IMR-90 (cell line): ENCODE data around the gene PGS1. TPM values are rescaled to one million over a fixed set of nuclear protein-coding genes. Genes with fewer than 3 reads are reported as not detected.

ENCODE experiments used
- ATAC-seq: fragments of 200-7000 bp; cut with Tn5 transposase; 2 replicates; pipeline ENCODE4 v1.9.1; 2020; ENCODE audit warnings: low read depth, mild to moderate bottlenecking, moderate library complexity
- BruUV-seq: library from RNA; stranded (reverse); fragments of 400-500 nt; replicated peaks from 2 replicates; lab custom pipeline; 2021; lab: Mats Ljungman, UMichigan
- CTCF ChIA-PET: fragments of 300-600 bp; formaldehyde crosslinking; extraction: SDS; loops from one replicate; lab custom pipeline; 2021; ENCODE audit warnings: antibody characterized with exemption; lab: Yijun Ruan, JAX
- POLR2A ChIA-PET: fragments of 300-600 bp; sonication (Branson Sonifier 250); formaldehyde crosslinking; loops from one replicate; lab custom pipeline; 2022; ENCODE audit warnings: antibody characterized with exemption; ENCODE audit not compliant: unreplicated experiment; lab: Charles Lee
- DNase-seq: peaks from one replicate; pipeline ENCODE4 v3.0.0; 2013
- H2AFZ ChIP-seq: replicated peaks from 2 replicates; pipeline ENCODE3; 2013; ENCODE audit warnings: low read length, mild to moderate bottlenecking; ENCODE audit not compliant: poor library complexity
- H2AK5ac ChIP-seq: 2 replicates; pipeline ENCODE4 v1.6.1; 2013; ENCODE audit warnings: low read depth, low read length, inconsistent platforms
- H2AK9ac ChIP-seq: replicated peaks from 2 replicates; pipeline ENCODE3; 2013; ENCODE audit warnings: mild to moderate bottlenecking, low read depth, low read length, moderate library complexity; ENCODE audit not compliant: poor library complexity
- H2BK120ac ChIP-seq: 2 replicates; pipeline ENCODE4 v1.6.1; 2013; ENCODE audit warnings: low read depth, low read length, inconsistent platforms
- H2BK15ac ChIP-seq: 3 replicates; pipeline ENCODE4 v1.6.1; 2013; ENCODE audit warnings: low read depth, low read length, inconsistent platforms
- H2BK20ac ChIP-seq: 2 replicates; pipeline ENCODE4 v1.6.1; 2013; ENCODE audit warnings: low read depth, mild to moderate bottlenecking, inconsistent platforms, low read length, moderate library complexity
- H2BK5ac ChIP-seq: 2 replicates; pipeline ENCODE4 v1.6.1; 2013; ENCODE audit warnings: mild to moderate bottlenecking, low read depth, low read length, inconsistent platforms; ENCODE audit not compliant: poor library complexity, severe bottlenecking
- H3K14ac ChIP-seq: replicated peaks from 2 replicates; pipeline ENCODE4 v1.6.1; 2013; ENCODE audit warnings: low read depth, low read length, inconsistent platforms
- H3K18ac ChIP-seq: 2 replicates; pipeline ENCODE4 v1.6.1; 2013; ENCODE audit warnings: low read depth, low read length, control low read depth
- H3K23ac ChIP-seq: 2 replicates; pipeline ENCODE4 v1.6.1; 2013; ENCODE audit warnings: low read depth, low read length, inconsistent platforms
- H3K27ac ChIP-seq: 2 replicates; pipeline ENCODE4 v1.5.1; 2013; ENCODE audit warnings: mild to moderate bottlenecking, control low read depth, low read length; ENCODE audit not compliant: insufficient read depth
- H3K27me3 ChIP-seq: 2 replicates; pipeline ENCODE4 v1.6.1; 2013; ENCODE audit warnings: low read length; ENCODE audit not compliant: control insufficient read depth, insufficient read depth
- H3K36me3 ChIP-seq: 2 replicates; pipeline ENCODE4 v1.6.1; 2013; ENCODE audit warnings: low read length, mixed read lengths; ENCODE audit not compliant: control insufficient read depth, insufficient read depth
- H3K4ac ChIP-seq: 2 replicates; pipeline ENCODE4 v1.6.1; 2013; ENCODE audit warnings: low read depth, low read length, inconsistent platforms
- H3K4me1 ChIP-seq: 2 replicates; pipeline ENCODE4 v1.6.1; 2013; ENCODE audit warnings: low read length, mixed read lengths; ENCODE audit not compliant: control insufficient read depth, insufficient read depth
- H3K4me2 ChIP-seq: 2 replicates; pipeline ENCODE4 v1.6.1; 2013; ENCODE audit warnings: low read depth, mild to moderate bottlenecking, control low read depth, low read length, moderate library complexity
- H3K4me3 ChIP-seq: 2 replicates; pipeline ENCODE4 v1.5.1; 2013; ENCODE audit warnings: low read depth, mild to moderate bottlenecking, control low read depth, low read length, moderate library complexity; ENCODE audit not compliant: insufficient read depth
- H3K56ac ChIP-seq: 2 replicates; pipeline ENCODE4 v1.6.1; 2013; ENCODE audit warnings: low read length, inconsistent platforms; ENCODE audit not compliant: insufficient read depth; ENCODE audit errors: extremely low read depth
- H3K79me1 ChIP-seq, 2 experiments: 2 replicates each; pipeline ENCODE4 v1.6.1; 2013; ENCODE audit warnings: low read length in 2 of 2, inconsistent platforms in 1 of 2, low read depth in 1 of 2
- H3K9ac ChIP-seq: 2 replicates; pipeline ENCODE4 v1.6.1; 2013; ENCODE audit warnings: low read depth, low read length, control low read depth
- H3K9me1 ChIP-seq: 2 replicates; pipeline ENCODE4 v1.6.1; 2013; ENCODE audit warnings: low read length, inconsistent platforms; ENCODE audit not compliant: insufficient read depth
- H3K9me3 ChIP-seq: 2 replicates; pipeline ENCODE4 v1.6.1; 2013; ENCODE audit warnings: low read length; ENCODE audit not compliant: control insufficient read depth, insufficient read depth
- H4K20me1 ChIP-seq: 2 replicates; pipeline ENCODE4 v1.6.1; 2013; ENCODE audit warnings: low read length, inconsistent platforms; ENCODE audit not compliant: insufficient read depth
- H4K5ac ChIP-seq: 2 replicates; pipeline ENCODE4 v1.6.1; 2013; ENCODE audit warnings: mild to moderate bottlenecking, low read depth, low read length, control low read depth
- H4K8ac ChIP-seq, 2 experiments: 2 replicates each; pipeline ENCODE4 v1.6.1; 2013; ENCODE audit warnings: low read depth in 2 of 2, low read length in 2 of 2, control low read depth in 1 of 2, inconsistent platforms in 1 of 2
- H4K91ac ChIP-seq: 2 replicates; pipeline ENCODE4 v1.6.1; 2013; ENCODE audit warnings: low read depth, low read length, inconsistent platforms; ENCODE audit not compliant: insufficient read depth
- CHD1 ChIP-seq: IDR thresholded peaks from 2 replicates; pipeline ENCODE4 v1.6.1; 2012; ENCODE audit warnings: low read depth, low read length, improper control_type of control experiment
- MAFK ChIP-seq: IDR thresholded peaks from 2 replicates; pipeline ENCODE4 v1.6.1; 2012; ENCODE audit warnings: low read depth, low read length, improper control_type of control experiment
- MXI1 ChIP-seq: IDR thresholded peaks from 2 replicates; pipeline ENCODE4 v1.6.1; 2012; ENCODE audit warnings: low read depth, mild to moderate bottlenecking, low read length, moderate library complexity, borderline replicate concordance
- RCOR1 ChIP-seq: IDR thresholded peaks from 2 replicates; pipeline ENCODE4 v1.6.1; 2012; ENCODE audit warnings: mild to moderate bottlenecking, low read length, improper control_type of control experiment; ENCODE audit not compliant: insufficient replicate concordance
- RFX5 ChIP-seq: IDR thresholded peaks from 2 replicates; pipeline ENCODE4 v1.8.0; 2012; ENCODE audit warnings: low read depth, mild to moderate bottlenecking, low read length, moderate library complexity
- SMC3 ChIP-seq: fragments of 150-350 bp; IDR thresholded peaks from 2 replicates; pipeline ENCODE4 v1.6.1; 2016; ENCODE audit warnings: low read depth, mild to moderate bottlenecking, antibody characterized with exemption, low read length, moderate library complexity
- WGBS, 2 experiments: methylation state at CpG; one replicate each; pipeline versions ENCODE4 v1.1.5 to v1.1.7; 2013; ENCODE audit warnings: missing lambda C conversion rate in 2 of 2; ENCODE audit not compliant: insufficient read length in 1 of 2; ENCODE audit errors: extremely low coverage in 2 of 2; 5-methylcytosine and 5-hydroxymethylcytosine counted together
- dilution Hi-C: fragments of 300-500 bp; cut with HindIII; formaldehyde crosslinking; loops from one replicate; pipeline ENCODE4 v1.14.3; 2018; ENCODE audit warnings: low sequenced_read_pairs; ENCODE audit not compliant: unreplicated experiment
- in situ Hi-C: fragments of 300-500 bp; cut with MboI; formaldehyde crosslinking; loops from 3 replicates; pipeline ENCODE4 v1.14.3; 2019; ENCODE audit warnings: low sequenced_read_pairs, inconsistent platforms, mixed read lengths
- intact Hi-C: fragments of 100-400 bp; cut with micrococcal nuclease; formaldehyde crosslinking; loops from 2 replicates; pipeline ENCODE4 v1.10.0; 2022
- polyA plus RNA-seq, 3 experiments: library from polyadenylated mRNA; depleted of rRNA; stranded (reverse); fragments of >200 nt; gene quantifications; 2 replicates each; pipeline ENCODE4 v1.2.3, GENCODE V29; 2012; ENCODE audit warnings: low replicate concordance in 1 of 3
- total RNA-seq: library from RNA; depleted of rRNA; stranded (reverse); fragments of >200 nt; gene quantifications from 2 replicates; pipeline ENCODE4 v1.2.3, GENCODE V29; 2012

Gene PGS1
- total and polyA plus RNA-seq, 2 of the 4 experiments (the other 2 are of a cell fraction) = 18.5 to 43.2 TPM

GRCh38 chr17:78368854-78369495 lies 9.5 kb upstream of the PGS1 start:
- H2AK9ac ChIP-seq = no peak overlapping the region
- intact Hi-C loops (no loop called here), in situ Hi-C loops (no loop called here), dilution Hi-C loops (no loop called here)
- no peak overlapping the region for H2BK20ac ChIP-seq
- DNase-seq (no peak), ATAC-seq (no peak)
- no peak overlapping the region for H4K5ac ChIP-seq
- H4K8ac ChIP-seq = no peak overlapping the region
- H2BK15ac ChIP-seq = no peak overlapping the region
- no peaks in the 10 kb centered on the region for H3K9me3 ChIP-seq
- H2AFZ ChIP-seq = no peak overlapping the region
- H3K14ac ChIP-seq = no peak overlapping the region
- H3K4ac ChIP-seq = no peak overlapping the region
- no peaks in the 10 kb centered on the region for H3K79me1 ChIP-seq
- H3K9me1 ChIP-seq = no peaks in the 10 kb centered on the region
- WGBS, 2 experiments = no CpG with 5 or more reads among the region's 8 CpGs
- H3K56ac ChIP-seq = no peak overlapping the region
- no peak overlapping the region for H3K23ac ChIP-seq
- H4K20me1 ChIP-seq = no peaks in the 10 kb centered on the region
- ChIA-PET CTCF (interaction anchor here (1.4 kb wide), 1 partner anchor 118 kb away, joined by 3 read pairs; no protein-coding TSS in a partner anchor), POLR2A (interaction anchor here (0.6 kb wide), 1 partner anchor 473 kb away, joined by 5 read pairs; no protein-coding TSS in a partner anchor)
- H3K36me3 ChIP-seq = no peaks in the 10 kb centered on the region
- no peak overlapping the region for H2BK5ac ChIP-seq
- no peaks in the 10 kb centered on the region for H3K27me3 ChIP-seq
- no peak overlapping the region for H3K4me3 ChIP-seq
- H2BK120ac ChIP-seq = no peak overlapping the region
- H3K9ac ChIP-seq = no peak overlapping the region
- no peak overlapping the region for H3K18ac ChIP-seq
- H3K4me1 ChIP-seq = peaks cover 16% of the 10 kb centered on the region; the same call in 1 of the 2 replicates
- no peak overlapping the region for H3K4me2 ChIP-seq
- no peak overlapping the region for H4K91ac ChIP-seq
- H2AK5ac ChIP-seq = no peak overlapping the region
- H3K27ac ChIP-seq = no peak overlapping the region
- BruUV-seq = no TSS peak
- TF ChIP-seq MXI1 = no peak
- TF ChIP-seq MAFK = no peak
- no peak for TF ChIP-seq RFX5
- TF ChIP-seq SMC3 = no peak
- TF ChIP-seq CHD1 = no peak
- no peak for TF ChIP-seq RCOR1
